Left renal cortex interstitium (tissue), 4 donors: ENCODE results near the gene SPRR3. TPM values are rescaled to one million over a fixed set of nuclear protein-coding genes. Genes with fewer than 3 reads are reported as not detected.

Experiments
- DNase-seq, 4 donors: peaks; one replicate each; pipeline ENCODE4 v3.0.0-alpha.2; 2013; ENCODE audit warnings: low read depth in 4 of 4, low spot score in 2 of 4, missing footprints in 1 of 4
- polyA plus RNA-seq, 4 donors: library from polyadenylated mRNA; unstranded; fragments of 120-200 nt; gene quantifications; one replicate each; pipeline ENCODE4 v1.2.1, GENCODE V29; 2013; ENCODE audit not compliant: insufficient read length in 4 of 4

The SPRR3 gene
- under 1 TPM in 3 of 4 donors, not detected in 1; 0.17 to 0.51 (median 0.18) TPM for polyA plus RNA-seq

GRCh38 chr1:153001382-153001781, at the start of gene SPRR3:
TSS of gene SPRR3 (plus strand) at chr1:153001749. CDS start at chr1:153003021, 1,272 bp downstream.
- DNase-seq = no peak

- no peak for DNase-seq
Measured at GRCh38 chr1:152953761-152954160, 47.8 kb upstream of the SPRR3 start.

GRCh38 chr1:152954436-152954835, 47.1 kb upstream of the SPRR3 start:
- DNase-seq = no peak

- DNase-seq = no peak
Measured at GRCh38 chr1:152957561-152957960, 44.0 kb upstream of the SPRR3 start.

- no peak for DNase-seq
Measured at GRCh38 chr1:152959273-152959672, 42.3 kb upstream of the SPRR3 start.

- DNase-seq = no peak
Measured at GRCh38 chr1:152959801-152960451, 41.6 kb upstream of the SPRR3 start.

GRCh38 chr1:152960452-152961044, 41.0 kb upstream of the SPRR3 start:
- no peak for DNase-seq

- DNase-seq = no peak
Measured at GRCh38 chr1:152961226-152961891, 40.2 kb upstream of the SPRR3 start.

- no peak for DNase-seq
Measured at GRCh38 chr1:152962876-152963415, 38.6 kb upstream of the SPRR3 start.

- DNase-seq = no peak
Measured at GRCh38 chr1:152964536-152964935, 37.0 kb upstream of the SPRR3 start.

- DNase-seq = no peak
Measured at GRCh38 chr1:152965853-152966252, 35.7 kb upstream of the SPRR3 start.

- DNase-seq = no peak
Measured at GRCh38 chr1:152967201-152967600, 34.3 kb upstream of the SPRR3 start.

GRCh38 chr1:152968248-152968647, 33.3 kb upstream of the SPRR3 start:
- DNase-seq = no peak

- no peak for DNase-seq
Measured at GRCh38 chr1:152969036-152969435, 32.5 kb upstream of the SPRR3 start.

- DNase-seq = no peak
Measured at GRCh38 chr1:152970495-152970894, 31.1 kb upstream of the SPRR3 start, which contains the start of gene SPRR4. TSS of gene SPRR4 (plus strand) at chr1:152970648. CDS start at chr1:152971891, 1,243 bp downstream.

GRCh38 chr1:152972196-152972886, 29.2 kb upstream of the SPRR3 start:
- no peak for DNase-seq

GRCh38 chr1:152976688-152977087, 24.9 kb upstream of the SPRR3 start:
- DNase-seq = no peak

GRCh38 chr1:152977614-152978013, 23.9 kb upstream of the SPRR3 start:
- DNase-seq = no peak

- DNase-seq = no peak
Measured at GRCh38 chr1:152980676-152981075, 20.9 kb upstream of the SPRR3 start.

- DNase-seq = no peak
Measured at GRCh38 chr1:152981146-152981871, 20.2 kb upstream of the SPRR3 start.
